Keratinocyte (primary cell): Measurements from ENCODE around the gene TPO. TPM values are rescaled to one million over a fixed set of nuclear protein-coding genes. Genes with fewer than 3 reads are reported as not detected.

Source experiments
- DNase-seq: peaks from one replicate; pipeline ENCODE4 v3.0.0-alpha.2; 2011; ENCODE audit warnings: low read depth, missing footprints, low spot score
- FAIRE-seq: peaks from 2 replicates; lab custom pipeline; 2011; peaks lifted over from hg19 to GRCh38; lab: Jason Lieb, UNC
- H2AFZ ChIP-seq: 2 replicates; pipeline ENCODE4 v1.6.0; 2012; ENCODE audit warnings: low read length, control low read depth, inconsistent platforms; ENCODE audit not compliant: control insufficient read depth
- H3K27ac ChIP-seq: 2 replicates; pipeline ENCODE4 v1.5.1; 2011; ENCODE audit warnings: low read length; ENCODE audit not compliant: control insufficient read depth, insufficient read depth
- H3K27me3 ChIP-seq: 3 replicates; pipeline ENCODE4 v1.6.0; 2011; ENCODE audit warnings: low read length; ENCODE audit not compliant: control insufficient read depth, insufficient read depth; ENCODE audit errors: extremely low read depth
- H3K36me3 ChIP-seq, 2 experiments: 2 replicates in 1 of 2; 3 replicates in 1 of 2; pipeline ENCODE4 v1.5.1; 2011; ENCODE audit warnings: low read length in 2 of 2, mild to moderate bottlenecking in 1 of 2; ENCODE audit not compliant: control insufficient read depth in 2 of 2, insufficient read depth in 2 of 2; ENCODE audit errors: extremely low read depth in 1 of 2
- H3K4me1 ChIP-seq: 3 replicates; pipeline ENCODE4 v1.5.1; 2011; ENCODE audit warnings: low read length; ENCODE audit not compliant: control insufficient read depth, insufficient read depth; ENCODE audit errors: extremely low read depth
- H3K4me2 ChIP-seq: 3 replicates; pipeline ENCODE4 v1.6.0; 2011; ENCODE audit warnings: low read depth, low read length; ENCODE audit not compliant: control insufficient read depth, insufficient read depth; ENCODE audit errors: extremely low read depth
- H3K4me3 ChIP-seq, 3 experiments: fragments of 200-600 bp in 1 of 3; sonication (generic) in 1 of 3; 2 replicates in 2 of 3; 3 replicates in 1 of 3; pipeline ENCODE4 v1.5.1; 2011 to 2016; ENCODE audit warnings: low read length in 3 of 3, mild to moderate bottlenecking in 3 of 3, control low read depth in 2 of 3, inconsistent platforms in 1 of 3, low read depth in 1 of 3, mixed read lengths in 1 of 3, mixed run types in 1 of 3, moderate library complexity in 1 of 3; ENCODE audit not compliant: control insufficient read depth in 2 of 3, insufficient read depth in 2 of 3; ENCODE audit errors: extremely low read depth in 1 of 3
- H3K79me2 ChIP-seq: 2 replicates; pipeline ENCODE4 v1.6.0; 2012; ENCODE audit warnings: low read length; ENCODE audit not compliant: control insufficient read depth, insufficient read depth
- H3K9ac ChIP-seq: 3 replicates; pipeline ENCODE4 v1.6.0; 2011; ENCODE audit warnings: low read length; ENCODE audit not compliant: control insufficient read depth, insufficient read depth; ENCODE audit errors: extremely low read depth
- H3K9me1 ChIP-seq: 3 replicates; pipeline ENCODE4 v1.6.0; 2011; ENCODE audit warnings: low read length; ENCODE audit not compliant: control insufficient read depth, insufficient read depth; ENCODE audit errors: extremely low read depth
- H3K9me3 ChIP-seq: 2 replicates; pipeline ENCODE4 v1.5.1; 2012; ENCODE audit warnings: low read depth, low read length; ENCODE audit not compliant: control insufficient read depth
- H4K20me1 ChIP-seq: 3 replicates; pipeline ENCODE4 v1.6.0; 2011; ENCODE audit warnings: low read length; ENCODE audit not compliant: control insufficient read depth, insufficient read depth; ENCODE audit errors: extremely low read depth
- EZH2 ChIP-seq: IDR thresholded peaks from one replicate; pipeline ENCODE4 v1.6.1; 2012; ENCODE audit warnings: inconsistent platforms, mild to moderate bottlenecking, low read length, moderate library complexity
- dilution Hi-C: fragments of 300-500 bp; cut with MboI; formaldehyde crosslinking; loops from one replicate; pipeline ENCODE4 v1.7.0; 2020; ENCODE audit warnings: low sequenced_read_pairs; ENCODE audit not compliant: extremely low pct_ligation_motif_present
- polyA plus RNA-seq, 5 experiments: library from polyadenylated mRNA; depleted of rRNA in 3 of 5; stranded (reverse) in 3 of 5; stranded (forward) in 1 of 5; unstranded in 1 of 5; fragments of >200 nt; gene quantifications; 1 replicate in 1 of 5; 2 replicates in 3 of 5; 3 replicates in 1 of 5; pipeline versions ENCODE4 v1.2.1 to v1.2.3, GENCODE V29; 2011 to 2012; ENCODE audit warnings: missing spikeins in 2 of 5, low read depth in 1 of 5, low replicate concordance in 1 of 5
- TF ChIP-seq, protein P1 (sequence below), 3 experiments: IDR thresholded peaks in 1 of 3; conservative IDR thresholded peaks in 1 of 3; optimal IDR thresholded peaks in 1 of 3; 2 replicates in 2 of 3; 3 replicates in 1 of 3; pipeline versions ENCODE3 to v1.5.1; 2011; ENCODE audit warnings: low read length in 3 of 3, mild to moderate bottlenecking in 3 of 3, moderate library complexity in 2 of 3, control low read depth in 1 of 3, inconsistent platforms in 1 of 3; ENCODE audit not compliant: insufficient read depth in 2 of 3; ENCODE audit errors: extremely low read depth in 1 of 3

Gene TPO
- polyA plus RNA-seq, 1 donor (not counting 4 experiments of a cell fraction or from before 2014, with no cell fraction given), result 0.07 TPM

DNA sequence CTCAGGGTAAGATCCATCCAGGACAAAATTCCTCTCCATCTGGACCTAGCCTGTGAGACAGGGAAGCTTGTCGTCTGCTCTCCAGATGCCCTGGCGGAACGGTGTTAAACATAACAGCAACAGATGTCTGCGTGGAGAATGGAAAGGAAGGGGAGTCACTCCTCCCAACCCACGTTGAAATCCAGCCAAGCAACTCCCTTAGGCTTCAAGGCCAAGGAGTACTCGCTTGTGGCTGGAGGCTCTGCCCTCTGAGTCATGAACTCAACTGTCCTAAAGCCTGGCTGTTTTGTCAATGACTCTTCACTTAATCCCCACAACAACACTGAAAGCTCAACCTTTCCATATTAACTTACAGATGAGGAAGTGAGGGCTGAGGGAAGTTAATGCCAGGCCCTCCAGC lies 42.2 kb downstream of the TPO start:
- DNase-seq (no peak), FAIRE-seq (no peak)
- Histone ChIP-seq H3K79me2 (no peaks in the 10 kb centered on the region), H3K27me3 (no peaks in the 10 kb centered on the region), H3K4me3 (no peak overlapping the region), H3K9me1 (no peaks in the 10 kb centered on the region), H3K27ac (no peak overlapping the region), H2AFZ (no peak overlapping the region), H3K9ac (no peak overlapping the region), H3K36me3 (no peaks in the 10 kb centered on the region), H3K4me2 (no peak overlapping the region), H3K4me1 (no peaks in the 10 kb centered on the region), H3K9me3 (peaks cover 5% of the 10 kb centered on the region), H4K20me1 (no peaks in the 10 kb centered on the region)
- TF ChIP-seq, protein P1, sequence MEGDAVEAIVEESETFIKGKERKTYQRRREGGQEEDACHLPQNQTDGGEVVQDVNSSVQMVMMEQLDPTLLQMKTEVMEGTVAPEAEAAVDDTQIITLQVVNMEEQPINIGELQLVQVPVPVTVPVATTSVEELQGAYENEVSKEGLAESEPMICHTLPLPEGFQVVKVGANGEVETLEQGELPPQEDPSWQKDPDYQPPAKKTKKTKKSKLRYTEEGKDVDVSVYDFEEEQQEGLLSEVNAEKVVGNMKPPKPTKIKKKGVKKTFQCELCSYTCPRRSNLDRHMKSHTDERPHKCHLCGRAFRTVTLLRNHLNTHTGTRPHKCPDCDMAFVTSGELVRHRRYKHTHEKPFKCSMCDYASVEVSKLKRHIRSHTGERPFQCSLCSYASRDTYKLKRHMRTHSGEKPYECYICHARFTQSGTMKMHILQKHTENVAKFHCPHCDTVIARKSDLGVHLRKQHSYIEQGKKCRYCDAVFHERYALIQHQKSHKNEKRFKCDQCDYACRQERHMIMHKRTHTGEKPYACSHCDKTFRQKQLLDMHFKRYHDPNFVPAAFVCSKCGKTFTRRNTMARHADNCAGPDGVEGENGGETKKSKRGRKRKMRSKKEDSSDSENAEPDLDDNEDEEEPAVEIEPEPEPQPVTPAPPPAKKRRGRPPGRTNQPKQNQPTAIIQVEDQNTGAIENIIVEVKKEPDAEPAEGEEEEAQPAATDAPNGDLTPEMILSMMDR (optimal IDR thresholded peaks at IDR 0.05 in 1 of 3, IDR thresholded peaks at IDR 0.05 in 1 of 3, conservative IDR thresholded peaks at IDR 0.05 in 1 of 3; ENCODE audit: extremely low read depth in 1 of 3, insufficient read depth in 2 of 3, low read length in 3 of 3), result no peak
- no peak for TF ChIP-seq EZH2
- dilution Hi-C loops, result no loop called here

DNA sequence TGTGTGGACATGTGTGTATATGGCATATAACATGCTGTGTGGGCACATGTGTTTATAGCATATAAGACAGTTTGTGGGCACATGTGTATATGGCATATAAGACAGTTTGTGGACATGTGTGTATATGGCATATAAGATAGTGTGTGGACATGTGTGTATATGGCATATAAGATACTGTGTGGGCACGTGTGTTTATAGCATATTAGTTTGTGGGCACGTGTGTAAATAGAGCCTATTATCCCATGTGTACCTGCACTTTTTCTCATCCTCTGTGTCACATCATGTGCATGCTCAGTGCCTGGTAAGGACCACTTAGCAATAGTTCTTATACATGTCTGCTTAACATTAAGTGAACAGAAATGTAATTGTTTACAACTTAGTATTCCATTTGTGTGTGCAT lies 45.2 kb downstream of the TPO start:
- Histone ChIP-seq H3K4me1 (no peaks in the 10 kb centered on the region), H3K27ac (no peak overlapping the region), H3K4me2 (no peak overlapping the region), H4K20me1 (no peaks in the 10 kb centered on the region), H3K36me3 (no peaks in the 10 kb centered on the region), H3K9ac (no peak overlapping the region), H3K4me3 (no peak overlapping the region), H2AFZ (no peak overlapping the region), H3K9me1 (no peaks in the 10 kb centered on the region), H3K27me3 (no peaks in the 10 kb centered on the region), H3K79me2 (no peaks in the 10 kb centered on the region), H3K9me3 (peaks cover 5% of the 10 kb centered on the region)
- TF ChIP-seq EZH2, result no peak
- TF ChIP-seq, protein P1 (optimal IDR thresholded peaks at IDR 0.05 in 1 of 3, IDR thresholded peaks at IDR 0.05 in 1 of 3, conservative IDR thresholded peaks at IDR 0.05 in 1 of 3; ENCODE audit: extremely low read depth in 1 of 3, insufficient read depth in 2 of 3, low read length in 3 of 3), result no peak
- FAIRE-seq, result no peak
- no peak for DNase-seq
- dilution Hi-C loops, result no loop called here
